Stimulated activated naive CD8-positive, alpha-beta T cell treated with anti-CD3 and anti-CD28 coated beads, Interleukin-15, amount 100 ng/mL, for 72 hours (primary cell): ENCODE measurements around the gene POLR2L.
A peak's percentile ranks its signal among the peaks of the same experiment; 100 is the strongest.

Source experiments
- ATAC-seq: fragments of 150-1000 bp; cut with Tn5 transposase; 2 replicates; pipeline ENCODE4 v1.10.0; 2021; ENCODE audit warnings: mild to moderate bottlenecking, moderate library complexity
- DNase-seq, 2 donors: peaks; one replicate each; pipeline ENCODE4 v3.0.0; 2021 to 2022
- H3K27ac Mint-ChIP-seq, 2 donors: one replicate each; pipeline ENCODE4 v1.8.0; 2022; ENCODE audit warnings: mild to moderate bottlenecking in 2 of 2, mixed read lengths in 2 of 2, moderate library complexity in 2 of 2
- H3K27me3 Mint-ChIP-seq: one replicate; pipeline ENCODE4 v1.8.0; 2022; ENCODE audit warnings: mixed read lengths
- H3K4me1 Mint-ChIP-seq: one replicate; pipeline ENCODE4 v1.8.0; 2022; ENCODE audit warnings: mild to moderate bottlenecking, mixed read lengths
- H3K4me3 Mint-ChIP-seq, 2 donors: one replicate each; pipeline ENCODE4 v1.8.0; 2022; ENCODE audit warnings: mild to moderate bottlenecking in 2 of 2, mixed read lengths in 2 of 2, moderate library complexity in 1 of 2
- H3K9me3 Mint-ChIP-seq, 2 donors: one replicate each; pipeline ENCODE4 v1.8.0; 2022; ENCODE audit warnings: mixed read lengths in 2 of 2

The POLR2L gene

GRCh38 chr11:820655-821511 is 21.4 kb downstream of the POLR2L start:
- ATAC-seq: no peak
- Mint-ChIP-seq H3K4me1 (peaks cover 44% of the 10 kb centered on the region), H3K4me3 (peak overlapping the region; percentile 87 to 93), H3K9me3 (no peaks in the 10 kb centered on the region), H3K27ac (peak overlapping the region in 1 of 2 donors; percentile 96), H3K27me3 (no peaks in the 10 kb centered on the region)
- no peak for DNase-seq

GRCh38 chr11:819943-820649 is 22.2 kb downstream of the POLR2L start:
- Mint-ChIP-seq H3K9me3 (no peaks in the 10 kb centered on the region), H3K27ac (peak overlapping the region; percentile 76 to 96), H3K4me3 (peak overlapping the region; percentile 87 to 93), H3K4me1 (peaks cover 39% of the 10 kb centered on the region), H3K27me3 (no peaks in the 10 kb centered on the region)
- peak; percentile 92 to 95 for DNase-seq
- ATAC-seq: peak; percentile 79

GRCh38 chr11:819129-819931 is 23.0 kb downstream of the POLR2L start:
- H3K27ac Mint-ChIP-seq: peak overlapping the region in 1 of 2 donors; percentile 96
- DNase-seq: peak; percentile 91 to 94
- H3K4me3 Mint-ChIP-seq: peak overlapping the region; percentile 87 to 93
- no peaks in the 10 kb centered on the region for H3K9me3 Mint-ChIP-seq
- H3K4me1 Mint-ChIP-seq: peaks cover 37% of the 10 kb centered on the region
- peak; percentile 84 for ATAC-seq
- no peaks in the 10 kb centered on the region for H3K27me3 Mint-ChIP-seq

- H3K4me3 Mint-ChIP-seq: peak within 1 kb of the TSS; percentile 87 to 93
- peaks cover 43% of the 10 kb centered on the region for H3K4me1 Mint-ChIP-seq
- H3K27ac Mint-ChIP-seq: peak within 1 kb of the TSS in 1 of 2 donors; percentile 96
- DNase-seq (no peak), ATAC-seq (no peak)
- H3K27me3 Mint-ChIP-seq: no peaks in the 10 kb centered on the region
- no peaks in the 10 kb centered on the region for H3K9me3 Mint-ChIP-seq
These were observed 23.8 kb downstream of the POLR2L start, which contains the start of gene PNPLA2 for GRCh38 chr11:818396-819128. Gene PNPLA2 (plus strand): TSS chr11:818914. CDS start chr11:819719, 805 bp downstream.

GRCh38 chr11:816433-816779 is 25.9 kb downstream of the POLR2L start:
- H3K4me3 Mint-ChIP-seq: no peak overlapping the region
- DNase-seq (no peak), ATAC-seq (no peak)
- H3K4me1 Mint-ChIP-seq: peaks cover 52% of the 10 kb centered on the region
- no peaks in the 10 kb centered on the region for H3K27me3 Mint-ChIP-seq
- H3K27ac Mint-ChIP-seq: no peak overlapping the region
- H3K9me3 Mint-ChIP-seq: no peaks in the 10 kb centered on the region

GRCh38 chr11:815675-816432 is 26.5 kb downstream of the POLR2L start:
- no peaks in the 10 kb centered on the region for H3K27me3 Mint-ChIP-seq
- DNase-seq (no peak), ATAC-seq (no peak)
- peaks cover 52% of the 10 kb centered on the region for H3K4me1 Mint-ChIP-seq
- H3K4me3 Mint-ChIP-seq: no peak overlapping the region
- H3K9me3 Mint-ChIP-seq: no peaks in the 10 kb centered on the region
- no peak overlapping the region for H3K27ac Mint-ChIP-seq

- peaks cover 53% of the 10 kb centered on the region for H3K4me1 Mint-ChIP-seq
- DNase-seq: no peak
- ATAC-seq: no peak
- no peak overlapping the region for H3K4me3 Mint-ChIP-seq
- H3K27me3 Mint-ChIP-seq: no peaks in the 10 kb centered on the region
- H3K27ac Mint-ChIP-seq: peak overlapping the region in 1 of 2 donors; percentile 28
- no peaks in the 10 kb centered on the region for H3K9me3 Mint-ChIP-seq
These were observed 28.8 kb downstream of the POLR2L start for GRCh38 chr11:813456-814096.

GRCh38 chr11:813072-813455 is 29.3 kb downstream of the POLR2L start:
- no peak overlapping the region for H3K27ac Mint-ChIP-seq
- H3K4me1 Mint-ChIP-seq: peaks cover 53% of the 10 kb centered on the region
- no peaks in the 10 kb centered on the region for H3K9me3 Mint-ChIP-seq
- ATAC-seq: no peak
- DNase-seq: no peak
- H3K27me3 Mint-ChIP-seq: no peaks in the 10 kb centered on the region
- no peak overlapping the region for H3K4me3 Mint-ChIP-seq

- Mint-ChIP-seq H3K27ac (peak overlapping the region in 1 of 2 donors; percentile 83), H3K4me1 (peaks cover 53% of the 10 kb centered on the region), H3K27me3 (no peaks in the 10 kb centered on the region), H3K9me3 (no peaks in the 10 kb centered on the region), H3K4me3 (peak overlapping the region; percentile 49 to 88)
- ATAC-seq (no peak), DNase-seq (no peak)
These were observed 29.9 kb downstream of the POLR2L start for GRCh38 chr11:812390-812789.

- peak overlapping the region; percentile 85 to 99 for H3K27ac Mint-ChIP-seq
- H3K4me1 Mint-ChIP-seq: peaks cover 59% of the 10 kb centered on the region
- peak overlapping the region; percentile 88 to 89 for H3K4me3 Mint-ChIP-seq
These were observed 30.7 kb downstream of the POLR2L start for GRCh38 chr11:811446-812245.

GRCh38 chr11:810040-810567 is 32.2 kb downstream of the POLR2L start:
- ATAC-seq (peak; percentile 7), DNase-seq (no peak)
- peaks cover 70% of the 10 kb centered on the region for H3K4me1 Mint-ChIP-seq
- H3K27me3 Mint-ChIP-seq: no peaks in the 10 kb centered on the region
- H3K4me3 Mint-ChIP-seq: peak overlapping the region; percentile 88 to 89
- H3K9me3 Mint-ChIP-seq: no peaks in the 10 kb centered on the region
- peak overlapping the region; percentile 98 to 99 for H3K27ac Mint-ChIP-seq

More at GRCh38 chr11:811446-812245, 30.7 kb downstream of the POLR2L start:
- ATAC-seq (no peak), DNase-seq (no peak)
- Mint-ChIP-seq H3K27me3 (no peaks in the 10 kb centered on the region), H3K9me3 (no peaks in the 10 kb centered on the region)

GRCh38 chr11:809287-810039 is 32.9 kb downstream of the POLR2L start, which contains the start of gene RPLP2:
Gene RPLP2 (plus strand): TSS chr11:809967. CDS start chr11:810235, 268 bp downstream.
- DNase-seq (peak; percentile 97 to 98), ATAC-seq (peak; percentile 87)
- no peaks in the 10 kb centered on the region for H3K27me3 Mint-ChIP-seq
- peaks cover 71% of the 10 kb centered on the region for H3K4me1 Mint-ChIP-seq
- peak within 1 kb of the TSS; percentile 88 to 89 for H3K4me3 Mint-ChIP-seq
- H3K27ac Mint-ChIP-seq: peak within 1 kb of the TSS; percentile 98 to 99
- no peaks in the 10 kb centered on the region for H3K9me3 Mint-ChIP-seq
